Measurements from ENCODE around the gene SELENBP1.
"Not testable (repeated sequence)": the region's sequence is repeated elsewhere in the genome, so short reads cannot be mapped to it uniquely, and the experiment has no call there.

SELENBP1 gene

DNA sequence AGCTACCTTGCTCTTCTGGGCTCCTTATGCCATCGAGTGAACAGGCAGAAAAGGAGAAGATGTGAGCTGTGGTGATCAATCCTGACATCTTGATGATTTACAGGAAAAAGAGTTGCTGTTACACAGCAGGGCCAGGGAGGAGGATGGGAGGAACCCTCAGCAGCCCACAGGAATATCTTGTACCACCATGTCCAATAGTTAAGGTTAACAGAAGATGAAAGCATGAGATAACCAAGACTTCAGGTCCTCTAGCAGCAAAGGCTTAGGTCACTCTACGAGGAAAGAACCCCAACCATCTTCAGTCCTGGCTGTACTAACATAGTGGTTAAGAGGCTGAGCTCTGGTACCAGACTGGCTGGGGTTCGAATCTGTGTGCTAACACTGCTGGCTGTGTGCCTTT, 12.1 kb upstream of the SELENBP1 start:
- no peak for DNase-seq (ENCODE audit: low read depth in 1 of 2, low spot score in 1 of 2)

DNA sequence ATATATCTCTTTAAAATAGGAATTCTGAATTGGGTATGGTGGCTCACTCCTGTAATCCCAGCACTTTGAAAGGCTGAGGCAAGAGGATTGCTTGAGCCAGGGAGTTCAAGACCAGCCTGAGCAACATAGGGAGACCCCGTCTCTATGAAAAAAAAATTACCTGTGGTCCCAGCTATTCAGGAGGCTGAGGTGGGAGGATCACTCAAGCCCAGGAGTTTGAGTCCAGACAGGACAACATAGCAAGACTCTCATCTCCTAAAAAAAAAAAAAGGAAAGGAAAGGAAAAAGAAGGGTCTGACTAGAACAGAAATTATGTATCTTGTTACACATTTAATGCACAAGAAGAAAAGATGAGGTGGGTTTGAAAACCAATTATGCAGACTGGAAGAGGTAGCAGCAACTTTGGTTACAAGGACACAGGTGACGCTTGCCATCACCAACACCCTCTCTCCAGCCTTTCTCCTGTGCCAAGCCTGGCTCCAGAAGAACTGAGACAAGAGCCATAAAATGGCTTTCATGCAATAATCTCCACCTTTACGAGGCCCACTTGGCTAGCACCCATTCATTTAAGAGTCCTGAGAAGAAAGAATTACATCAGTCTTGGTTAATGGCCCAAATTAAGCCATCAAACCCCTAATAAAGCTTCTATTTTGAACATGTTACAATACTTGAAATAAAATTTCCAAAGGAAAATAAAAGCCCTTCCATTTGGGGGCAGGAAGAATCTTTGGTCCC, 4.8 kb upstream of the SELENBP1 start:
- no peak for DNase-seq (ENCODE audit: low read depth in 1 of 2, low spot score in 1 of 2)

DNA sequence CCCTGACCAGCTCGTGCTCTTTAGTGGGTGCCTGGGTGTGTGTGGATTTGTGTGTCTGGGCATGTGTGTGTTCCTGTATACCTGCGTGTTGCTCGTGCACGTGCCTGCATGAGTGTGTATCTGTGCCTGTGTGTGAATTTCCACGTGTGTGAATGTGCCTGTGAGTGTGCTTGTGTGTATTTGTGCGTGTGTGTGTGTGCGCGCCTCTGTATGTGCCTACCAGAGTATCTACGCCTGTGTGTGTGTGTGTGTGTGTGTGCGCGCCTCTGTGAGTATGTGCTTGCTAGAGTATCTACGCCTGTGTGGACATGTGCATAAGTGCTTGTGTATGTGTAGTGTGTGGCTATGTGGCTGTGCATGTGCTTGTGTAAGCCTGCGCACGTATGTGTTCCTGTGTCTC, 691 bp upstream of the SELENBP1 start:
- no peak for DNase-seq (ENCODE audit: low read depth in 1 of 2, low spot score in 1 of 2)

- no peak for DNase-seq (ENCODE audit: low read depth in 1 of 2, low spot score in 1 of 2)
Measured at GRCh38 chr1:151371370-151372057, 991 bp downstream of the SELENBP1 start.

DNA sequence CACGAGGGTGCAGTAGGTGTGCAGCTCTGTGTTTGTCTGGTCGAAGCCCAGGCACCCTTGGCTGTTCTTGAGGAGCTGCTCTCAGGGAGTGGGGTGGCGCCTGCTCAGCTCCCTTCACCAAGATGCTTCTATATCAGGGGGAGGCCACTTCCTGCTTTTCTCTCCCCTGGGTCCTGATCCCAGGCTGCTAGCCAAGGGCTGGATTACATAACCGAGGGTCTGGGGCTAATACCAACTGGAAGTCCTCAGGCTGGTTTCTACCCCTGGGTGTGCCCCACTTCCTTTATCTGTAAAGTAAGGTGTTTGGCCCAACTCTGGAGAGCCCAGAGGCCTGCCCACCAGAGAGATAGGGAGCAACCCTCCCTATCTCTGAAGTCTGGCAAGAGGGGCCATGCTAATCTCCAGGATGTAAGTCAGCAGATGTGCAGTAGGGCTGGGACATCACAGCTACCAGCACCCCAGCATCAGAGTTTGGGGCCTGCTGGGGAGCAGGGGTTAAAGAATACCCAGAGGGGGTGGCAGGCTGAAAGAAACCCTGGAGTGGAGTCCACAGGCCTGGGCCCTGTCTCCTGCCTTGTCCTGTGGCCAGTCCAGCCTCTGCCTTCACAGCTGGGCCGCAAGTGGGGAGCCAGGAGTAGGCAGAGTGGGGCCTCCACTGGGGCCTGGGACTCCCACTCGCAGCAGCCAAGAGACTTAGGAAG, 2.1 kb downstream of the SELENBP1 start:
- no peak for DNase-seq (ENCODE audit: low read depth in 1 of 2, low spot score in 1 of 2)

DNA sequence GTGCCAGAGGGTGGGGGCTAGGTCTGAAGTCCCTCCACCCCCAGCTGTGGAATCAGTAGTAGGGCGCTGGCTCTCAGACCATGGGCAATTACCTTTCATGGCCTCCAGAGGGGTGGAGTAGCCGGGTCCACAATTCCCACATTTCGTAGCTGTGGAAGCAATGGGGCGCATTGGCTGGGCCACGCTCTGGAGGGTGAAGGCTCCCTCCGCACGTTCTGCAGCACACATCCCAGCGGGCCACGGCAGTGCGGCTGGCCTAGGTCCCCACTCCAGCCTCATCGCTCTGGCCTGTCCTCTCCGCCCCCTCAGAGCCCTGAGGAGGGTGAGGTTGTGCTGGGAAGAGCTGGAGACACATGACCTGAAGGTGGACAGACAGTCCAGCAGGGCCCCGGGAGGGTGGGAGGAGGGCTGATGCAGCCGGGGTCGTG, 2.9 kb downstream of the SELENBP1 start:
- DNase-seq (ENCODE audit: low read depth in 1 of 2, low spot score in 1 of 2): no peak

GRCh38 chr1:151369302-151369610, 3.2 kb downstream of the SELENBP1 start:
- DNase-seq (ENCODE audit: low read depth in 1 of 2, low spot score in 1 of 2): no peak

GRCh38 chr1:151368393-151369301, 3.9 kb downstream of the SELENBP1 start:
- DNase-seq (ENCODE audit: low read depth in 1 of 2, low spot score in 1 of 2): no peak

DNA sequence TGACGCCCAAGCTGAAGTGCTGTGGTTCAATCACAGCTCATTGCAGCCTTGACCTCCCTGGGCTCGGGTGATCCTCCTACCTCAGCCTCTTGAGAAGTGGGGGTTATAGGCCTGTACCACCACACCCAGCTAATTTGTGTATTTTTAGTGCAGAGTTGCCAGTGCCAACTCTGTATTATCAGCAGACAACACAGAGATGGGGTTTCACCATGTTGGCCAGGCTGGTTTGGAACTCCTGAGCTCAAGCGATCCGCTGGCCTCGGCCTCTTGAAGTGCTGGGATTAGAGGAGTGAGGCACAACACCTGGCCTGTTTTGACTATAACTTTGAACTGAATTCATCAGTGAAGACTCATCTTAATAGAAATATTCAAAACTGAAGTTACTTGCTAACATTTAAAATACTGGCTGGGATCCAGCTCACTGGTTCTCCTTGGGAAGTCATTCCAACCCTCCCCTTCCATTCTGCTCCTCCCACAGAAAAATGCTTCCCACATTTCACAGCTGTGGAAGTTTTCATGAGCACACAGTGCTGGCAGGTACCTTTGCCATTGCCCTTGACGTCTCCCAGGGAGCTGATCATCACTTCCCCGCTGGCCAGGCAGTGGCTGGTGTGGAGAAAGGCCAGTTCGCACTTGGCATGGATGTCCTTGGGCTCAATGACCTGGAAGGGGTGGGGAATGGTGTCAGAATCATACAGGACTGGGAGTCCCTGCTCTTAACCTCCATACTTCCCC, 4.7 kb downstream of the SELENBP1 start:
- DNase-seq (ENCODE audit: low read depth in 1 of 2, low spot score in 1 of 2): no peak

- DNase-seq (ENCODE audit: low read depth in 1 of 2, low spot score in 1 of 2): no peak
Measured at GRCh38 chr1:151364996-151365395, 7.5 kb downstream of the SELENBP1 start.

GRCh38 chr1:151362308-151363155, 10.0 kb downstream of the SELENBP1 start:
- DNase-seq (ENCODE audit: low read depth in 1 of 2, low spot score in 1 of 2): no peak

DNA sequence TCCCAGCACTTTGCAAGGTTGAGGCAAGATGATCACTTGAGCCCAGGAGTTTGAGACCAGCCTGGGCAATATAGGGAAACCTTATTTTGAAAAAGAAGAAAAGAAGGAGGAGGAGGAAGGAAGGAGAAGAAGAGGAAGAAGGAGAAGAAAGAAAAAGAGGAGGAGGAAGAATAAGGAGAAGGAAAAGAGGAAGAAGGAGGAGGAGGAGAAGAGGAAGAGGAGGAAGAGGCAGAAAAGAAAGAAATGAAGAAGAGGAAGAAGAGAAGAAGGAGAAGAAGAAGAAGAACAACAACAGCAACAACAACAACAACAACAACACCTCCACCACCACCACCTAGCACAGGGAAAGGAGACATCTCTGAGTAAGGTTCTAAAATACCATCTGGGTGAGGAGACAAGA, 10.6 kb downstream of the SELENBP1 start:
- DNase-seq (ENCODE audit: low read depth in 1 of 2, low spot score in 1 of 2): no peak

DNA sequence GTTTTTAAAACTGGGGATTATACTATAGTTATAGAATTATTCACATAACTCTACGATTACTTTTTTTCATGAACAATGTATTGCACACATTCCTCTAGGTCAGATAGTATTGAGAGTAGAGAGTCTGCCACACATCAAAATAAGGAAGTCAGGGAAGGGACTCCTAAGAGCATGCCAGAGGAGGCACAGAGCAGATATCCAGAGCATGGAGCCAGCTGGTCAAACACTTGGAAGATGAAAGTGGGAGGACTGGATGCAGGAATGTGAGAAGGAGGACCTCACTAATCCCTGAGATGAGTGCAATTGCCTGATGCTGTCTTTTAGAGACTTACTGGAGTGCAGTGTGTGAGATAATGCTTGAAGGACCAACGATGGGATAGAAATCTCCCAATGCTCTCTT, 15.8 kb downstream of the SELENBP1 start:
- no peak for DNase-seq (ENCODE audit: low read depth in 1 of 2, low spot score in 1 of 2)

DNA sequence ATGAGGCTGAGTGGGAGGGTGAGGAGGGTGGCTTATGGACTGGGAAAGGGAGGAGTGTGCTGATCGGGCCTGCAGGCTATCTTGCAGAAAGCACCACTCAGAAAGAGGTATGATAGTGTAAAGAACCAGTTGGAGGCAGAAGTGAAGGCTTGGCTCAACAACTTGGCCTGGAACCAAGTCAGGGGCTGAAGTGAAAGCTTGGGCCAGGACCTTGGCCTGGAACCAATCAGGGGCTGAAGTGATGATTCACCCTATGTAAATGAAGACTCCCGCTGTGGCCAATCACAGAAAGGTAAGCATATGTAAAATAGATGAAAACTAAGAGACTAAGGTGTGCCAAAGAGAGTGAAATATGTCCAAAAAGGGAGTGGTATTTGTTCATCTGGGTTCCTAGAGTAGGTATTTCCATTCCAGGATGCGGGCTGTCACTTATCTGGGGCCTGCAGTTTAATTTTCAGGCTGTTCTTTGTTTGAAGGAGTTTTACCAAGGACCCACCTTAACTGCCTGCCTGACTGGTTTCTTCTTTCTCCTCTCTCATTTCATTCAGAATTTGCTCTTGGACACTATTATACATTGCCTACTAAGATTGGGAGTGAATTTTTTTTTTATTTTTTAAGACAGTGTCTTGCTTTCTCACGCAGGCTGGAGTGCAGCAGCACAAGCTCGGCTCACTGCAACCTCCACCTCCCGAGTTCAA, 20.3 kb downstream of the SELENBP1 start:
- DNase-seq (ENCODE audit: low read depth in 1 of 2, low spot score in 1 of 2): no peak

- DNase-seq (ENCODE audit: low read depth in 1 of 2, low spot score in 1 of 2): not testable (repeated sequence)
Measured at GRCh38 chr1:151350323-151350722, 22.2 kb downstream of the SELENBP1 start.

DNA sequence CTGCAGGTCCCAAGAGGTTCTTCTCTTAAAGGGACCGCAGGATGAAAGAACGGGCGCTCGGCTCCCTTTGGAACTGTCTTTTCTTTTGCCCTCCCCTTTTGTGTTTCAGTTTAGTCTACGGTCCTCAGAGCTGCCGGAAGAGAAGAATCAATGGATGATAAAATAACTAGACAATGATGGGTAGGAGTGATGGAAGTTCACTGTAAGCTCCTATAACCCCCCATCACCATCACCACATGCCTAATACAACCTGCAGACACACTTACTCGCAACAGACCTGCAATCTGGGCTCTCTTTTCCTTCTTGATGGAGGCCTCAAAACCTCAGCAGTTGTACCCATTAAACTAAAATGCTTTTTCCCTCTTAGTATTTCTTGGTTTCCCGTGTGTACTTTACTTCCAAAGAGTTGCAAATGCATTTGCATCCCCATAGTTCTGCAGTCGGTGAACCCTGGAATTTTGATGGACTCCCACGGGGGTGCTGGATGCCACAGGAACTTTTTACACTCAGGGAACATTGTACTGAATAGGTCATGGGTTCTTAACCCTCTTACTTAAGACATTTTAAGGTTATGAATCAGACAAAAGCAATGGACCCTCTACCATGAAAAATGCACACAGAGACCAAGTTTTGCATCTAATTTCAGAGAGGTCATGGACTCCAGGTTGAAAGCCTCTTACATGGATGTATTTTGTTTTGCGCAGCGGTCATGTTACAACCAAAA, 24.8 kb downstream of the SELENBP1 start:
- no peak for DNase-seq (ENCODE audit: low read depth in 1 of 2, low spot score in 1 of 2)

DNA sequence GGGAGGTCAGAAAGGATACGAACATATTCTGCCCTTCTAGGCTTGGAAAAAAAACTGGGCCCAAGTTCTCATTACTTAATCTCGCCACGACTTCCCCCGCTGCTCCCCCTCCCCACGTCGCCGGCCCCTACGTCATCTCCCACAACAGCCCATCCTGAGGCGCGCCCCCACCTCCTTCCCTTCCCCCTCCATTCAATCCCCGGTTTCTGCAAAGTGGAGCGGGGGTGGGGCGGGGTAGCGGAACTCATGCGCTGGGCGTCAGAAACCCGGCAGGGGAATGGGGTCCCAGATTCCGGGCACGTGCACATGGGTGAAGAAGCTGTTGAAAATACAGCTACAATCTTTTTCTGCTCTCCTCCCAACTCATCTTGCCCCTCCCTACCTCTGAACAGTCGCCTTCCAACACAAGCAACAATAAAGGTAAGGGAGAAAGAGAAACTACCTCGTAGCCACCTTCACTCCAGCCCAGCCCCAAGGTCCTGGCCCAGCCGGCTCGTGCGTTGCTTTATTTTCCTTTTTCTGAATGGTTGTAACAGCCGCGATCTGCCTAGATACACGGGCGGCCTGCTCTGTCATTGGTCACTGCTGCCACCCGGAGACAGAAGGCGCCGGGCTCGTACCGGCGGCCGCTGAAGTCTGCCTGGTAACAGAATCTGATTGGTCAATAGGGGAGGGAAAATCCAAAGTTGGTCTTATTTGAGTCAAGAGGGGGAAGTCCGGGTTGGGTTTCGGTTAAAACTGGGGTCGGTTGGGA, 25.6 kb downstream of the SELENBP1 start, which contains the start of gene RFX5:
Gene RFX5, minus strand, starts transcription at position 484 of the 754 bp plus-strand sequence. CDS start 932 bp downstream, outside the sequence.
- DNase-seq (ENCODE audit: low read depth in 1 of 2, low spot score in 1 of 2): peak; percentile 81 to 89

All from stimulated activated CD4-positive, alpha-beta T cell treated with anti-CD3 and anti-CD28 coated beads, Interleukin-15, amount 100 ng/mL, for 1 hour (primary cell).